Transverse colon (tissue), 4 donors: ENCODE measurements around the gene PDGFD. TPM values are rescaled to one million over a fixed set of nuclear protein-coding genes. Genes with fewer than 3 reads are reported as not detected.

Source experiments
- DNase-seq: peaks from one replicate; pipeline ENCODE4 v3.0.0-alpha.2; 2019
- H3K27ac ChIP-seq, 4 donors: fragments of 200-600 bp; sonication (generic); 2 replicates each; pipeline ENCODE4 v1.5.1; 2016 to 2018; ENCODE audit warnings: inconsistent platforms in 4 of 4
- H3K27me3 ChIP-seq: fragments of 200-600 bp; sonication (generic); 2 replicates; pipeline ENCODE4 v1.5.1; 2017; ENCODE audit warnings: inconsistent platforms
- H3K36me3 ChIP-seq, 4 donors: fragments of 200-600 bp; sonication (generic); 2 replicates each; pipeline ENCODE4 v1.5.1; 2017 to 2019; ENCODE audit warnings: inconsistent platforms in 4 of 4
- H3K4me1 ChIP-seq, 4 donors: fragments of 200-600 bp; sonication (generic); 2 replicates each; pipeline ENCODE4 v1.5.1; 2017 to 2020; ENCODE audit warnings: inconsistent platforms in 4 of 4
- H3K4me3 ChIP-seq, 4 donors: fragments of 200-600 bp; sonication (generic); 1 replicate in 1 of 4; 2 replicates in 3 of 4; pipeline versions ENCODE4 v1.5.1 to v1.6.1; 2017 to 2019; ENCODE audit warnings: inconsistent platforms in 4 of 4
- H3K9me3 ChIP-seq, 2 donors: fragments of 200-600 bp; sonication (generic); 2 replicates each; pipeline ENCODE4 v1.5.1; 2017 to 2019; ENCODE audit warnings: inconsistent platforms in 2 of 2
- CTCF ChIP-seq, 5 experiments: fragments of 200-600 bp in 3 of 5; fragments of 450-650 bp in 2 of 5; sonication (generic) in 3 of 5; IDR thresholded peaks; 1 replicate in 2 of 5; 2 replicates in 3 of 5; pipeline ENCODE4 v1.5.1; 2016 to 2017; ENCODE audit warnings: antibody characterized with exemption in 5 of 5, inconsistent platforms in 3 of 5, mild to moderate bottlenecking in 2 of 5, moderate library complexity in 1 of 5
- EP300 ChIP-seq: sonication (generic); formaldehyde crosslinking; IDR thresholded peaks from one replicate; pipeline ENCODE4 v1.6.1; 2017; ENCODE audit warnings: antibody characterized with exemption, low read depth
- POLR2A ChIP-seq: fragments of 450-650 bp; IDR thresholded peaks from one replicate; pipeline ENCODE4 v1.6.1; 2016; ENCODE audit warnings: antibody characterized with exemption, mild to moderate bottlenecking, moderate library complexity
- POLR2AphosphoS5 ChIP-seq, 3 donors: sonication (generic); formaldehyde crosslinking; IDR thresholded peaks; one replicate each; pipeline ENCODE4 v1.6.1; 2016; ENCODE audit warnings: antibody characterized with exemption in 3 of 3
- WGBS, 2 donors: methylation state at CpG; one replicate each; pipeline ENCODE4 v1.1.5; 2018; ENCODE audit warnings: low coverage in 1 of 2; 5-methylcytosine and 5-hydroxymethylcytosine counted together
- in situ Hi-C, 4 donors: fragments of 200-750 bp; cut with MboI; loops; one replicate each; pipeline versions ENCODE4 v1.15.0 to v1.15.1; 2017; ENCODE audit warnings: low sequenced_read_pairs in 3 of 4, low pct_ligation_motif_present in 1 of 4, low pct_unique_long_range_greater_than_20kb in 1 of 4
- intact Hi-C: fragments of 100-400 bp; cut with DNase I; formaldehyde crosslinking; loops from one replicate; pipeline ENCODE4 v1.15.1; 2023; ENCODE audit warnings: low total_unique reads
- total RNA-seq, 4 donors: library from RNA; depleted of rRNA; stranded (reverse); fragments of >200 nt; gene quantifications; one replicate each; pipeline ENCODE4 v1.1.0, GENCODE V29; 2016

Gene PDGFD
- total RNA-seq, 4 donors from 2014 or later = 2.3 to 6.0 (median 3.8) TPM; not detected in 1

- TF ChIP-seq EP300 (no peak), CTCF (IDR thresholded peaks at IDR 0.05) (no peak), POLR2A (no peak), POLR2AphosphoS5 (IDR thresholded peaks at IDR 0.05) (no peak)
- Histone ChIP-seq H3K4me3 (no peak overlapping the region), H3K9me3 (no peaks in the 10 kb centered on the region), H3K27ac (no peak overlapping the region), H3K27me3 (no peaks in the 10 kb centered on the region), H3K36me3 (no peaks in the 10 kb centered on the region), H3K4me1 (no peaks in the 10 kb centered on the region)
- 70 to 90% methylated on average over 3 of the region's 3 CpGs for WGBS, 2 donors
- in situ Hi-C loops = no loop called here
- no peak for DNase-seq
- intact Hi-C loops = no loop called here
Observed at GRCh38 chr11:103894034-103894433, 269.9 kb downstream of the PDGFD start.

- H3K27me3 ChIP-seq = no peaks in the 10 kb centered on the region
- intact Hi-C loops = no loop called here
- in situ Hi-C loops = no loop called here
- H3K4me3 ChIP-seq = no peak overlapping the region
- no peaks in the 10 kb centered on the region for H3K36me3 ChIP-seq
- no peak overlapping the region for H3K27ac ChIP-seq
- 89% methylated on average over 2 of the region's 2 CpGs; no CpG with 5 or more reads in 1 of the 2 donors for WGBS, 2 donors
- H3K9me3 ChIP-seq = no peaks in the 10 kb centered on the region
- no peak for DNase-seq
- TF ChIP-seq POLR2AphosphoS5 (IDR thresholded peaks at IDR 0.05) (no peak), EP300 (no peak), POLR2A (no peak), CTCF (IDR thresholded peaks at IDR 0.05) (no peak)
- H3K4me1 ChIP-seq = no peaks in the 10 kb centered on the region
Observed at GRCh38 chr11:103893371-103893770, 270.6 kb downstream of the PDGFD start.

GRCh38 chr11:103892603-103893002 is 271.3 kb downstream of the PDGFD start:
- Histone ChIP-seq H3K27ac (no peak overlapping the region), H3K4me3 (no peak overlapping the region), H3K4me1 (no peaks in the 10 kb centered on the region), H3K36me3 (no peaks in the 10 kb centered on the region), H3K27me3 (no peaks in the 10 kb centered on the region), H3K9me3 (no peaks in the 10 kb centered on the region)
- intact Hi-C loops (no loop called here), in situ Hi-C loops (no loop called here)
- no peak for DNase-seq
- no peak for TF ChIP-seq CTCF (IDR thresholded peaks at IDR 0.05)
- no peak for TF ChIP-seq EP300
- TF ChIP-seq POLR2AphosphoS5 (IDR thresholded peaks at IDR 0.05) = no peak
- no peak for TF ChIP-seq POLR2A
- WGBS, 2 donors = 71 to 83% methylated on average over 2 to 5 of the region's 5 CpGs

- H3K4me1 ChIP-seq = no peaks in the 10 kb centered on the region
- no peak for TF ChIP-seq POLR2AphosphoS5 (IDR thresholded peaks at IDR 0.05)
- TF ChIP-seq CTCF (IDR thresholded peaks at IDR 0.05) = no peak
- no peak for TF ChIP-seq POLR2A
- TF ChIP-seq EP300 = no peak
- H3K9me3 ChIP-seq = no peaks in the 10 kb centered on the region
- H3K4me3 ChIP-seq = no peak overlapping the region
- WGBS, 2 donors = 94 to 100% methylated on average over 1 of the region's 1 CpG
- DNase-seq = no peak
- no peak overlapping the region for H3K27ac ChIP-seq
- intact Hi-C loops = no loop called here
- no peaks in the 10 kb centered on the region for H3K36me3 ChIP-seq
- H3K27me3 ChIP-seq = no peaks in the 10 kb centered on the region
- in situ Hi-C loops = no loop called here
Observed at GRCh38 chr11:103890654-103891053, 273.3 kb downstream of the PDGFD start.
